ENCODE results near the gene OOSP2. TPM values are rescaled to one million over a fixed set of nuclear protein-coding genes. Genes with fewer than 3 reads are reported as not detected.
"Not testable (repeated sequence)": the region's sequence is repeated elsewhere in the genome, so short reads cannot be mapped to it uniquely, and the experiment has no call there.

Gene OOSP2
- total RNA-seq, 1 experiment from 2014 or later = not detected

DNA sequence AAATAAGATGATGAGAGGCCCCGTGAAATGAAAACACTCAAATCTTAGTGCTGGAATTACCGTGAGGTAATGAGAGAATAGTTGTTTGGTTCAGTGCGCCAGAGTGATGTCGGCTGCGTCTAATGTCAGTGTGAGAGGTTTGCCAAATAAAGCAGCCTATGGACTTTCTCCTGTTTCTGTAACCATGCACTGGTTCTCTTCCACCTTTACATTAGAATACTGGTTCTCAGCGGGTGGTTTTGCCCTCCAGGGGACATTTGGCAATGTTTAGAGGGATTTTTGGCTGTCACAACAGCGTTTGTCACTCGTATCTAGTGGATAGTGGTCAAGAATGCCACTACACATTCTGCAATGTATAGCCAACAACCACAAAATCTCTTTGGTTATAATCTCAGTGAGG is 22.2 kb upstream of the OOSP2 start:
- Histone ChIP-seq H3K79me2 (ENCODE audit: insufficient read depth, low read length) (no peaks in the 10 kb centered on the region), H2BK5ac (ENCODE audit: insufficient read length, low read length) (no peak overlapping the region), H4K91ac (ENCODE audit: insufficient read length, low read depth, low read length) (no peak overlapping the region), H2BK12ac (ENCODE audit: insufficient read length, low read depth, low read length) (no peak overlapping the region), H2AFZ (ENCODE audit: low read length) (no peak overlapping the region), H2BK15ac (ENCODE audit: low read depth, low read length) (no peak overlapping the region), H4K5ac (ENCODE audit: insufficient read length, low read depth, low read length) (no peak overlapping the region), H4K20me1 (ENCODE audit: control insufficient read depth, insufficient read depth, insufficient read length) (no peaks in the 10 kb centered on the region), H3K23me2 (ENCODE audit: insufficient read length, low read depth, low read length, poor library complexity, severe bottlenecking) (no peaks in the 10 kb centered on the region), H3K79me1 (ENCODE audit: insufficient read depth, low read depth, low read length, poor library complexity, severe bottlenecking) (no peaks in the 10 kb centered on the region), H3K27me3 (ENCODE audit: insufficient read depth, low read length) (no peaks in the 10 kb centered on the region), H3K4ac (ENCODE audit: low read depth, low read length) (no peak overlapping the region), H3K27ac (ENCODE audit: insufficient read length, low read depth, low read length) (no peak overlapping the region), H3K56ac (ENCODE audit: insufficient read length, low read depth, low read length) (no peak overlapping the region), H2AK5ac (ENCODE audit: insufficient read length, low read length) (no peak overlapping the region), H3K18ac (ENCODE audit: insufficient read length, low read depth, low read length) (no peak overlapping the region), H2BK120ac (ENCODE audit: low read depth, low read length, poor library complexity, severe bottlenecking) (no peak overlapping the region), H4K8ac (replicated peaks; ENCODE audit: insufficient read length, low read depth, low read length) (no peak overlapping the region), H2BK20ac (ENCODE audit: low read depth, low read length, poor library complexity, severe bottlenecking) (no peak overlapping the region), H3K4me1 (ENCODE audit: insufficient read depth, low read length) (peaks cover 3% of the 10 kb centered on the region; the same call in 1 of the 2 replicates), H3T11ph (ENCODE audit: low read length) (no peak overlapping the region), H3K9me3 (ENCODE audit: control insufficient read depth, low read depth, low read length) (no peaks in the 10 kb centered on the region), H3K14ac (ENCODE audit: insufficient read depth, low read length) (no peak overlapping the region), H3K9ac (ENCODE audit: extremely low read depth, insufficient read length, low read length) (no peak overlapping the region), H3K4me2 (ENCODE audit: insufficient read depth, insufficient read length, low read length) (no peak overlapping the region), H3K23ac (ENCODE audit: insufficient read length, low read depth, low read length) (no peak overlapping the region)
- DNase-seq = no peak
- WGBS (ENCODE audit: extremely low coverage, insufficient read length, low lambda C conversion rate) = no CpG with 5 or more reads among the region's 8 CpGs
- TF ChIP-seq, protein P1, sequence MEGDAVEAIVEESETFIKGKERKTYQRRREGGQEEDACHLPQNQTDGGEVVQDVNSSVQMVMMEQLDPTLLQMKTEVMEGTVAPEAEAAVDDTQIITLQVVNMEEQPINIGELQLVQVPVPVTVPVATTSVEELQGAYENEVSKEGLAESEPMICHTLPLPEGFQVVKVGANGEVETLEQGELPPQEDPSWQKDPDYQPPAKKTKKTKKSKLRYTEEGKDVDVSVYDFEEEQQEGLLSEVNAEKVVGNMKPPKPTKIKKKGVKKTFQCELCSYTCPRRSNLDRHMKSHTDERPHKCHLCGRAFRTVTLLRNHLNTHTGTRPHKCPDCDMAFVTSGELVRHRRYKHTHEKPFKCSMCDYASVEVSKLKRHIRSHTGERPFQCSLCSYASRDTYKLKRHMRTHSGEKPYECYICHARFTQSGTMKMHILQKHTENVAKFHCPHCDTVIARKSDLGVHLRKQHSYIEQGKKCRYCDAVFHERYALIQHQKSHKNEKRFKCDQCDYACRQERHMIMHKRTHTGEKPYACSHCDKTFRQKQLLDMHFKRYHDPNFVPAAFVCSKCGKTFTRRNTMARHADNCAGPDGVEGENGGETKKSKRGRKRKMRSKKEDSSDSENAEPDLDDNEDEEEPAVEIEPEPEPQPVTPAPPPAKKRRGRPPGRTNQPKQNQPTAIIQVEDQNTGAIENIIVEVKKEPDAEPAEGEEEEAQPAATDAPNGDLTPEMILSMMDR (conservative IDR thresholded peaks at IDR 0.05) = no peak
- Mint-ChIP-seq H3K4me3 (no peak overlapping the region), H3K4me1 (peaks cover 11 to 18% of the 10 kb centered on the region in 2 experiments), H3K27ac (no peak overlapping the region; a peak in 1 of 7 replicates), H3K27me3 (ENCODE audit: low read depth) (no peaks in the 10 kb centered on the region), H3K9me3 (peaks cover 3 to 4% of the 10 kb centered on the region in 2 experiments; a peak in 2 of 5 replicates), H3K36me3 (ENCODE audit: insufficient read depth in 1 of 3, low read depth in 3 of 3) (peaks cover 0 to 5% (median 0%) of the 10 kb centered on the region in 3 experiments; a peak in 2 of 7 replicates)

DNA sequence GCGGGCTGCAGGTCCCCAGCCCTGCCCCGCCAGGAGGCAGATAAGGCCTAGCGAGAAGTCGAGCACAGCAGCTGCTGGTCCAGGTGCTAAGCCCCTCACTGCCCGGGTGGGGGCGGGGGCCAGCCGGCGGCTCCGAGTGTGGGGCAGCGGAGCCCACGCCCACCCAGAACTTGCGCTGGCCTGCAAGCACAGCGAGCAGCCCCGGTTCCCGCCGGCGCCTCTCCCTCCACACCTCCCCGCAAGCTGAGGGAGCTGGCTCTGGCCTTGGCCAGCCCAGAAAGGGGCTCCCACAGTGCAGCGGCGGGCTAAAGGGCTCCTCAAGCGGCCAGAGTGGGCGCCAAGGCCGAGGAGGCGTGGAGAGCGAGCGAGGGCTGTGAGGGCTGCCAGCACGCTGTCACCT is 19.8 kb upstream of the OOSP2 start:
- not testable (repeated sequence) for H3K27ac Mint-ChIP-seq; H3K79me1 ChIP-seq (ENCODE audit: insufficient read depth, low read depth, low read length, poor library complexity, severe bottlenecking); H3K23ac ChIP-seq (ENCODE audit: insufficient read length, low read depth, low read length); H2AK5ac ChIP-seq (ENCODE audit: insufficient read length, low read length); H3K14ac ChIP-seq (ENCODE audit: insufficient read depth, low read length); H3K4me1 ChIP-seq (ENCODE audit: insufficient read depth, low read length); H3T11ph ChIP-seq (ENCODE audit: low read length); H3K4ac ChIP-seq (ENCODE audit: low read depth, low read length); H2BK5ac ChIP-seq (ENCODE audit: insufficient read length, low read length); H3K4me2 ChIP-seq (ENCODE audit: insufficient read depth, insufficient read length, low read length); H3K36me3 Mint-ChIP-seq (ENCODE audit: insufficient read depth in 1 of 3, low read depth in 3 of 3); H3K4me3 Mint-ChIP-seq; H3K79me2 ChIP-seq (ENCODE audit: insufficient read depth, low read length); H4K5ac ChIP-seq (ENCODE audit: insufficient read length, low read depth, low read length); H4K20me1 ChIP-seq (ENCODE audit: control insufficient read depth, insufficient read depth, insufficient read length); H2BK120ac ChIP-seq (ENCODE audit: low read depth, low read length, poor library complexity, severe bottlenecking); H2BK12ac ChIP-seq (ENCODE audit: insufficient read length, low read depth, low read length); H2BK20ac ChIP-seq (ENCODE audit: low read depth, low read length, poor library complexity, severe bottlenecking); H3K9me3 ChIP-seq (ENCODE audit: control insufficient read depth, low read depth, low read length); H2AFZ ChIP-seq (ENCODE audit: low read length); H4K8ac ChIP-seq (replicated peaks; ENCODE audit: insufficient read length, low read depth, low read length); H2BK15ac ChIP-seq (ENCODE audit: low read depth, low read length); H3K18ac ChIP-seq (ENCODE audit: insufficient read length, low read depth, low read length); H3K9me3 Mint-ChIP-seq; H3K27me3 Mint-ChIP-seq (ENCODE audit: low read depth); H3K56ac ChIP-seq (ENCODE audit: insufficient read length, low read depth, low read length); H3K23me2 ChIP-seq (ENCODE audit: insufficient read length, low read depth, low read length, poor library complexity, severe bottlenecking); H3K9ac ChIP-seq (ENCODE audit: extremely low read depth, insufficient read length, low read length); DNase-seq; H3K27me3 ChIP-seq (ENCODE audit: insufficient read depth, low read length); H4K91ac ChIP-seq (ENCODE audit: insufficient read length, low read depth, low read length); H3K27ac ChIP-seq (ENCODE audit: insufficient read length, low read depth, low read length)
- peaks cover 11 to 18% of the 10 kb centered on the region in 2 experiments for H3K4me1 Mint-ChIP-seq
- no CpG with 5 or more reads among the region's 27 CpGs for WGBS (ENCODE audit: extremely low coverage, insufficient read length, low lambda C conversion rate)

All from H9 (cell line).